ENCODE data around the gene COLEC11.
A peak's percentile ranks its signal among the peaks of the same experiment; 100 is the strongest.

COLEC11 gene

DNA sequence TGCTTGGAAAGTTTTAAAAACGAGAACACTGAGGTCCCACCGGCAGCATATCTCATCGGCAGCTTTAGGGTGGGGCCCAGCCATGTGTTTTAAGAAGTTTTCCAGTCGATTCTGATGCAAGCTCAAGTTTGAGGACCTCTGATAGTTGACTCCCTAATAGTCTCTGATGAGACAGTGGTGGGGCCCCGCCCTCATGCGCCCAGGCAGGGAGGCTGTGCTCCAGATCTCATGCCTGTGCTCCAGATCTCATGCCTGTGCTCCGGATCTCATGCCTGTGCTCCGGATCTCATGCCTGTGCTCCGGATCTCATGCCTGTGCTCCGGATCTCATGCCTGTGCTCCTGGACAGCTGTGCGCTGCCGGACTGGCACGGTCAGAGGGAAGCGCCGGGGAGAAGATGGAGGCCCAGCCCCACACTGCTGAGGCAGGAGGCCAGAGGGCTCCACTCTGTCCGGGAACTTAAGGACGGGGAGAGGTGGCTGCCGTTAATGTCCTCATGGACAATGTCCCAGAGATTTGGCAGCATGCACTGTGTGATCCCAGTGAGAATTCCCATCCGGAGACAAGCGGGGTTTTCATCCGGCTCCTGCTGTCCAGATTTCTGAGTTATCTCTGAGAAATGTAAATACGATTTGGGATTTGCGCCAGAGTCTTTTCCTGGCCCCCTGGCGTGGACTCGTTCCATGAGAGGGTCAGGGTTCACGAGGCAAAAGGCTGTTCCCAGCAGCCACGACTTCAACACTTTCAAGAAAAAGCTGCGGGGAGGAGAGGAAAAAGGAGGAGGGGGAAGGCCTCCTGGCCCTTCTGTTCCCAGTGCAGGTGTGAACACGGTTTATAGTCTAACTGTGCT is 9.4 kb upstream of the COLEC11 start:
- DNase-seq: no peak

DNA sequence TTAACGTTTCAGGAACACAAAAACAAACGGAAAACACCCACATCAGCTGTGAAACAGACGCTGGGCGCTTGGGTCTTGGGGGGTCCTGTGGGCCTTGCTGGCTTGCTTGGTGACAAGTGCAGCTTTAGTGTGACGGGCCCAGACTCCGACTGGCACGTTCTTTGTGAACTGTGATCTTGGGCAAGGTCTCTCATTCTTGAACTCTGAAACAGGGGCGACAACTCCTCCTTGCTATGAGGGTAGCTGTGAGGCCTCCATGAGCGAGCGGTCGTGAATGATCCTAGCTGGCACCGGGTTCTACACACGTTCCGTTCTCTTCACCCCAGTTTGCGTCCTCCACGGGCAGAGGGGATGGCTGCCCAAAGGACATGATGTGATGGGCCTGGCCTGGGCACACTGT is 8.7 kb upstream of the COLEC11 start:
- no peak for DNase-seq

DNA sequence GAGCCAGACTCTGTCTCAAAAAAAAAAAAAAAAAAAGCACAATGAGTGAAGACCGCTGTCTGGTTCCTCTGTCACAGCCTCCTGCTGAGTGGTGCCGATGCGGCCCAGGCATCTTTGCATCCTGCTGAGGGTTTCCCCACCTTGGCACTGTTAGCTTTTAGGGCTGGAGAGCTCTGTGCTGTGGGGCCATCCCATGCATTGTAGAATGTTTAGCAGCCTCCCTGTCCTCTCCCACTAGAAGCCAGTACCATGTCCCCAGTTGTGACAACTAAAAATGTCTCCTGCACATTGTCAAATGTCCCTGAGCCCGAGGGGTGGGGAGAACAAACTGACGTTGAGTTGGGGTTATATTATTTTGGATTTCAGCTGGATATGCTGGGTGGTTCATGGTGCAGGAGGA is 7.9 kb upstream of the COLEC11 start:
- DNase-seq: no peak

DNA sequence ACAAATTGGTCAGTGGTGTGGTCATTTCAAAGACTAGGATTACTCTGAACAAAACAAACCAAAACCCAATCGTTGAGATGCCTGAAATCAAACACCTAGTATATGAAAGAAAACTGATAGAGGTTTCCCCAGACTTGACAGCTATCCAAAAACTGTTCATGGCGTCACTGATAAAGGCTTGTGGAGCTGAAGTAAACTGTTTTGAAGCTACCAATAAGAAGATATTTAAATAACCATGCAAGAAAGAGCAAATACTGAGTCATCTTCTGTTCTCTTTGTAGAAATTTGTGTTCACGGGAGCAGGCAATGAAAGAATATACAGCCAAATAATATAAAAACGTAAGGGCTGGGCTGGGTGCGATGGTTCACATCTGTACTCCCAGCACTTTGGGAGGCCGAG is 7.5 kb upstream of the COLEC11 start:
- no peak for DNase-seq

DNA sequence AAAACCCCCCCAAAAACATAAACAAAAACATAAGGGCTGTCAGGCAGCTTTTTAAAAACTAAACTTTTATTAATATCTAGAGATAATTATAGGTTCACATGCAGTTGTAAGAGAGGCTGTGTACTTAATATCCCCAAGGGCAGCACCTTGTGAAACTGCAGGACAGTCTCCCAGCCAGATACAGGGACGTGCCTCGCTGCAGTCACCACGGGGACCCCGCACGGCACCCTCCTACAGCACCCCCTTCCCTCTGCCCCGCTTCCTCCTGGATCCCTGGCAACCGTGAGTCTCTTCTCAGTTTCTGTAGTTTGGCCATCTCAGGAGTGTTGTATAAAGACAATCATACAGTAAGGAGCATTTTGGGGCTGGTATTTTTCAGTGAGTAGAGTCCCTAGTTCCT is 6.8 kb upstream of the COLEC11 start:
- DNase-seq: no peak

DNA sequence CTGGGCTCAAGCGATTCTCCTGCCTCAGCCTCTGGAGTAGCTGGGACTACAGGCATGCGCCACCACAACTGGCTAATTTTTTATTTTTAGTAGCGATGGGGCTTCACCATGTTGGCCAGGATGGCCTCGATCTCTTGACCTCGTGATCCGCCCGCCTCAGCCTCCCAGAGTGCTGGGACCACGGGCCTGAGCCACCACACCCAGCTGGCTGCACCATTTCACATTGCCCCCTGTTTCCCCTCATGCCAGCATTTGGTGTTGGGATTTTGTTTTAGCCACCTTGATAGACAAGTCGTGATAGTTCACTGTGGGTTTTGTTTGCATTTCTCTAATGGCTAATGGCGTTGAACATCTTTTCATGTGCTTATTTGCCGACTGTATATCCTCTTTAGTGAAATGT is 5.8 kb upstream of the COLEC11 start:
- no peak for DNase-seq

DNA sequence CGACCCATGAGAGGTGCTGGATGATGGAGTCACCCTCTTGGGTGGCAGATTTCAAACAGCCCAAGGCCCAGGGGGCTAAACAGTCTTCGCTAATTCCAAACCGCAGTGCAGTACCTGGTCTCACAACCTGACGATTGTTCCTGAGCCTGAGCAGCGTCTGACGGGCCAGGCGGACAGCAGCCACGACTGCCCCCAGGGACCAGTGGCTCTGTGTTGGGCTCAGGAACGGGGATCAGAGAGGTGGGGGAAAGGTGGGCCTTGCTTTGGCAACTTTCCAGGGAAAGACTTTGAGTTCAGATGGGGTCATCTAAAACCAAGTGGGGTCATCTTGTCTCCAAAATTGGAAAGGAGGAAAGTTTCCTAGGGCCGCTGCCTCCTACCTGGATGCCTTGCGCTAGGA is 492 bp downstream of the COLEC11 start:
- no peak for DNase-seq

DNA sequence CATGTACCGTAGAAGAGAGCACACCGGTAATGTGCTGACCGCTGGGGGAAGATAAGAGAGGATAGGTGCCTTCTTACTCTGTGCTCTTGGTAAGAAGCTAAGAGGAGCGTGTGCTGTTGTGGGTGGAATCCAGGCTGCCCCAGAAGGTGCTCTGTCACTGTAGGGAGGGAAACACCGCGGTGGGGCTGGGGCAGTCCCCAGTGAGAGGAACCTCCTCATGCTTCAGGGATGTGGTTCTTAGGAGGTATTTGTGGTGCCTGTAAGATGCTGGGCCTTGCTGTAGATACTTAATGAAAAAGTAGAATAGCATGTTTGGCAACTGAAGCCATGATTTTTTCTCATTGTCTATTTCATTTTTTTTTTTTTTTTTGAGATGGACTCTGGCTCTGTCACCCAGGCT is 1.1 kb downstream of the COLEC11 start:
- no peak for DNase-seq

DNA sequence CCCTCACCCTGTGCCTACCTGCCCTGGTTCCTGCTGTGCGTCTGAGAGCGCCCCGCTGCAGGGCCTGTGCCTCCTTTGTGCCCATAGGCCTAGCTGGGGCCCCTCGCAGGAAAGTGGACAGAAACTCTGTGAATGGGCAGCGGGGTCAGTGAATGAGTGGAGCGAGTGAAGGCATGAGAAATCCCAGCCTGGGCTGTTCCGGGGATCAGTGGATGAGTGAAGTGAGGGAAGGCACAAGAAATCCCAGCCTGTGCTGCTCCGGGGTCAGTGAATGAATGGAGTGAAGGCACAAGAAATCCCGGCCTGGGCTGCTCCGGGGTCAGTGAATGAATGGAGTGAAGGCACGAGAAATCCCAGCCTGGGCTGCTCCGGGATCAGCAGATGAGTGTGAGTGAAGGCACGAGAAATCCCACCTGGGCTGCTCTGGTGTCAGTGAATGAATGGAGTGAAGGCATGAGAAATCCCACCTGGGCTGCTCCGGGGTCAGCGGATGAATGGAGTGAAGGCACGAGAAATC is 2.0 kb downstream of the COLEC11 start:
- no peak for DNase-seq

DNA sequence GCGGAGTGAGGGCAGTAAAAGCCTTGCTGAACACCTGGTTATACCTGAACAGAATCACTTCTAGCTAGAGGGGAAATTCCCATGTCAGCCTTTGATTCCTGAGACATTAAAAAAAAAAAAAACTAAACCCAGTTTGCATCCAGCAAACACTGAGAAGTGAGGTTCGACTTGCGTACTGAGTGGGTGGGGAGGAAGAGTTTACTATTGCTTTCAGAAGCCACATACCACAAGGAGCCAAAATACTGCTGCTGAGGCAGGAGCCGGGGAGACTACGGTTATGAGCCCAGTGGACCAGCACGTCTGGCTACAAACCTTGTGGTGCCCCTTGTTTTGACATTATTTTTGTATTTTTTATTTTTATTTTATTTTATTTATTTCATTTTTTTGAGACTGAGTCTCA is 2.7 kb downstream of the COLEC11 start:
- DNase-seq: no peak

DNA sequence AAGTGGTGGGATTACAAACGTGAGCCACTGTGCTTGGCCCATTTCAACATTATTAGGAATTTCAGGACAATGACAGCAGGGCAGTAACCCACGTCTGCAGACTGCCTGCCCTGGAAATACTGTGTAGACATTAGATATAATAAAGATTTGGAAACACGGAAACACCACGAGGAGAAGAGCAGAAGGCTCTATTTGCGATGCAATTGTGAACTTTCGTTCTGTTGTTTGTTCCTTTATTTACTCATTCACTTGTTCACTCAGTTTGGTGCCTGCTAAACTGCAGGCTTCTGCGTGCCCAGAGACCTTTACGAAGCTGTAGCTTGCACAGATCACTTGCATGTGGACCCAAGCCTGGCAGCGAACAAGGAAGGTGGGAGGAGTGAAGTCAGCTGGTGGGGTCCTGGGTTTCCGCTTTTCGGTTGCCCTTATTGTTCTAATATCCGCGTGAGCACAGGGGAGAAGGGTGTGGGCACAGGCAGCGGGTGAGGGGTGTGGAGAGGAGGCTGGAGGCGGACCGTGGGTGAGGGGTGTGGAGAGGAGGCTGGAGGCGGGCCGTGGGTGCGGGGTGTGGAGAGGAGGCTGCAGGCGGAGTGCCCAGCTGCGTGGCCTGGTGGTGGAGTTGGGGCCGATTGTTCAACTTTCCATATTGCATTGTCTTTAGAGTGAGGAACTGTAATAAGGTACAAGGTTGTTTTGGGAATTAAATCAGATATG is 3.4 kb downstream of the COLEC11 start:
- no peak for DNase-seq

DNA sequence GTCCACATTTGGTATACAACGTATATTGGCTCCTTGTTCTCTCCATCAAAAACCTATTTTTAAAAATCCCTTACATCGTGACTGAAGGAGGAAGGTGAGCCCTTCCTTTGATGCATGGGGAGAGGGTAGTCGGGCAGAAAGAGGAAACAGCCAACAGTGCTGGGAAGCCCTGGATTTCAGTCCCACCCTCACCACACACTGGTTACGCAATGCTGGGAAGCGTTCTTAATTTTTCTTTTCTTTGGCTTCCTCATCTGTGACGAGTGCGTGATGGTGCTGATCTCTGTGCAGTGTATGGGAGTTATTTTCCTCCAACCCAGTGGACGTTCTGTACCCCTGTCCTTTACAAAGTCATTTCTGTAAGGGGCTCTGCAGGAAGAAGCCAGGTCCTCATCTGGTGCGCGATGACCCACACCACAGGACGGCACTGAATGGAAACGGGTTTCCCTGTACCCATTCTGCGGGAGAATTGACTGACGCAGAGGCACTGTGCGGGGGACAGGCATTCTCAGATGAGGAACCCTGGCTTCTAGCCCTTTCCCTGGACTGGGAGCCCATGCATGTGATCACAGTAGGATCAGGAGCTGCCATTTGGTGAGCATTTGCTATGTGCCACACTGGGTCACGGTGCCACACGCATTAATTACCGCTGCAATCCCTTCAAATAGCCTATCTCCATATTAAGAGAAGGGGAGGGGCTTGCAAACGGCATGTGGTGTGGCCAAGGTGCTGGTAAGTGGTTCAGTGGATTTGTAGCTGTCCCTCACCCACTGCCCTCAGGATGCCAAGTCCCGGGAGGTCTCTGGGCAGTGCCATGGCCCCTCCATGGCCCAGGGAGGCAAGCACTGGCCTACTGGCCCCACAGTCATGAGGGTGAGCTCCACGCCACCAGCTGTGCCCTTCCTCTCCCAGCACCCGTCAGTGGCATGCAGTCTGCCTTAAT is 4.3 kb downstream of the COLEC11 start:
- DNase-seq: no peak

DNA sequence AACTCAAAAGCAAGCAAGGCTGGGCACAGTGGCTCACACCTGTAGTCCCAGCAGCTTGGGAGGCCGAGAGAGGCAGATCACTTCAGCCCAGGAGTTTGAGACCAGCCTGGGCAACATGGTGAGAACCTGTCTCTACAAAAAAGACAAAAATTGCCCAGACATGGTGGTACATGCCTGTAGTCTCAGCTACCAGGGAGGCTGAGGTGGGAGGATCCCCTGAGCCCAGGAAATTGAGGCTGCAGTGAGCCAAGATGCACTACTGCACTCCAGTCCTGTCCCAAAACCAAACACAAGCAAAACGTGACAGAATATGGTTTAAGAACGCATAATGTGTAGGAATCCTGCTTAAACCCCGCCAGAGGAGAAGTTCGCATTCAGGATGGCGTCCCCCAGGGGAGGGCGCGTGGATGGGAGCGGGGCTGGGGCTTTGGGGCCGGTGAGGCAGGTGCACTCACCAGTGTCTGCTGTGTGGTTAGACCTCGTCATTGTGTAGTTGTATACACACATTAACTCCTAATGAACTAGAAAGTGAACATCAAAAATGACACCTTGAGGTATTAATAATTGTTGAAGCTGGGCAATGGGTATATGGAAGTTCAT is 5.4 kb downstream of the COLEC11 start:
- DNase-seq: no peak

DNA sequence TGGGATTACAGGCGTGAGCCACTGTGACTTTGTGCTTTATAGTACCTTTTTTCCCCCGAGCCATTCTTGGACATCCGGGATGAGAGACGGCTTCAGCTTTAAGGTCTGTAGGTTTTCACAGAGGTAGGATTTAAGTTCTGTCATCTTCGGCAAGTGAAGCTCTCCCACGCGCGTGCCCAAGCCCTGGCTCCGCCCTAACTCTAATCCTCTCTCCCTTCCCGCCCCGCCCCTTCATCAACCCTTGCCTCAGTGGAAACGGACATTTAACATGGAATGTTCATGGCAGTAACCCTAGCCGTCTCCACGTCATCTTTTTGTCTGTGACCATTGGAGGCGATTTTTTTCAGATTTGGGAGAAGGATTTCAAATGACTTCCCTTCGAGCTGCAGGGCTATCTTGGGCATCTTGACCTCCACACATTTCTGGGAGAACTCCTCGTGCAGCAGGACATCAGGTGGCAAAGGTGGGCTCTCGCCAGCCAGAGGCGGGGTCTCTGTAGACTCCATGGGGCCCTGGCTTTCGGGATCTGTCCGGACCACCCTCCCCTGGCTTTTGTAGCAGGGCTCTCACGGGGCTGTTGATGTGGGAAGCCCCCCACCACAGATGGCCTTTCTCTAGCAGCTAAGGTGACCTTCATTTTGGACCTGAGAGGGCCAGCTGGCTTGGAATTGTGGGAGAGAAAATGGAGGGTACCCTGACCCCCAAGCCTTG is 6.8 kb downstream of the COLEC11 start:
- no peak for DNase-seq

DNA sequence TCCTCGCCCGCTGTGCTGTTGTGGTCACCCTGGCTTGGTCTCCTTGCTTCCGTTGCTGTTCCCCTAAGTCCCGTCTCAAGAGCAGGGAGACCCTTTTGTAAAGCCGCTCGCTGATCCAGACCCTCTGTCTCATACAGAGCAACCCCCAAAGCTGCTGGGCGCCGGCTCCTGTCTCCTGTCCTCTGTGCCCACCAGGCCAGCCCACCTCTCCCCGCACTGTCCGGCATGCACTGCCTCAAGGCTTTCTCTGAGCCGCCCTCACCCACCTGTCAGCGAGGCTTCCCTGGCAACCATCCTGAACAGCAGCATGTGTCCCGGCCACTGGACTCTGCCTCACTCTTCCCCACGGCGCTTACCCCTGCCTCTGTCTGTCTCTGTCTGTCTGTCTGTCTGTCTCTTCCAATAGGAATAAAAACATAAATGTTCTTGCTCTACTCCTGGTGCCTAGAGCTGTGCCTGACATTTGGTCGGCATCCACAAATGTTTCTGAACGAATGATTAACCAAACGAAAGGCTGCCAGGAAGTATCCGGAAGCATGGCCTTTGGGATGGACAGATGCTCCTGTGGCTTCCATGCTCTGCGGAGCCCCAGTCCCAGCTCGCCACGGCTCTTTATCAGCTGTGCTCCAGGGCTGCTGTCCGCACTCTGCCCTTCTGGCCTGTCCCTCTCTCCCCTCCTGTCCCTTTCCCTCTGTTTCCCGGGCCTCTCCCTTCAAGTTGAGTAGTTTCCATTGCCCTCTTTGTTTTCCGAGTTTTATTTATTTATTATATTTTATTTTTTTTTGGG is 7.8 kb downstream of the COLEC11 start:
- DNase-seq: no peak

DNA sequence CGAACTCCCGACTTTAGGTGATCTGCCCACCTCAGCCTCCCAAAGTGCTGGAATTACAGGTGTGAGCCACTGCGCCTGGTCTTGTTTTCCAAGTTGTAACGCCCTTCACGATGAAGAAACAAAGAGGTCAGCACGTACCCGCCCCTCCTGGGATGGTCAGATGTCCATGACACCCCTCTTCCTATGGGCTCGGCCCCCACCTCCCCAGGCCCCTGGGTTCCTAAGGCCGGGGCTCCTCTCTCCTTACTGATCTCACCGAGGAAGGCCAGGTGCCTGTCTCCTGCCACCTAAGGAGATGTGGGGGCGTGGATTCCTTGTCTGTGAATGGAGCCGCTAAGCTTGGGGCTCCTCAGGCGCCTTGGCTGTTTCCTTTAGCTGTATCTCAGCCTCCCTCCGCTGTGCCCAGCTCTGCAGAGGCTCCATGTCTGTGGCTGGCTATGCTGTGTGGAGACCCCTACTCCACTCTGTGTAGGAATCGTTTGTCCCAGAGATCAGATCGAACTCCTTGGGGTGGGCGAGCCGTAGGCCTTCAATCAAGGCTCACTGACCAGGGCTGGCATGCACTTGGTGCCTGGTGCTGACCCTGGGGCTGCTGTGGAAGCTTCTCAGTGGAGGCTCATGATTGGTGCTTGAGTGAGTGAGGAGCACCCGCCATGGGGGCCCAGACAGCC is 8.8 kb downstream of the COLEC11 start:
- no peak for DNase-seq

DNA sequence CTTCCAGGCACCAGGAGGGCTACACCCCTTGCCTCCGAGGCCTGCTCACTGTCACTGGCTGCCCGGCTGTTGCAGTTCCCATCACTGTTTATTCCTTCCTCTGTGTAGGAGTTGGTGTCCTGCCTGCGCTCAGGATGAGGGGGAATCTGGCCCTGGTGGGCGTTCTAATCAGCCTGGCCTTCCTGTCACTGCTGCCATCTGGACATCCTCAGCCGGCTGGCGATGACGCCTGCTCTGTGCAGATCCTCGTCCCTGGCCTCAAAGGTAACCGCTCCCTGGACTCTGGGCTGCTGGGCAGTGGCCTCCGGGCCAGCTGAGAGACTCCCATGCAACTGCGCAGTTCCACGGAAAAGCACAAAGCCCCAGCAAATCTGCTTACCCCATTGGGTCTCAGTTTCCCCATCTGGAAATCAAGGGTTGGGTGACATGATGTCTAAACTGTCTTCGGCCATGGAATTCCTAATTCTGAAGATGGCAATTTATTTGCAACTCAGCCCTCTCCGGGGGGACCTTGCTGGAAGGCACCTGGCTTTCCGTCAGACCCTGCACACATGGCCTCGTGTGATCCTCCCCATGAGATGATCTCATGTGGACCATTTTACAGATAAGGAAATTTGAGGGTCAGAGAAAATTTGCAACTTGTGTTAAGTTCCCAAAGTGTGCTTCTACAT is 9.4 kb downstream of the COLEC11 start:
- DNase-seq: no peak

DNA sequence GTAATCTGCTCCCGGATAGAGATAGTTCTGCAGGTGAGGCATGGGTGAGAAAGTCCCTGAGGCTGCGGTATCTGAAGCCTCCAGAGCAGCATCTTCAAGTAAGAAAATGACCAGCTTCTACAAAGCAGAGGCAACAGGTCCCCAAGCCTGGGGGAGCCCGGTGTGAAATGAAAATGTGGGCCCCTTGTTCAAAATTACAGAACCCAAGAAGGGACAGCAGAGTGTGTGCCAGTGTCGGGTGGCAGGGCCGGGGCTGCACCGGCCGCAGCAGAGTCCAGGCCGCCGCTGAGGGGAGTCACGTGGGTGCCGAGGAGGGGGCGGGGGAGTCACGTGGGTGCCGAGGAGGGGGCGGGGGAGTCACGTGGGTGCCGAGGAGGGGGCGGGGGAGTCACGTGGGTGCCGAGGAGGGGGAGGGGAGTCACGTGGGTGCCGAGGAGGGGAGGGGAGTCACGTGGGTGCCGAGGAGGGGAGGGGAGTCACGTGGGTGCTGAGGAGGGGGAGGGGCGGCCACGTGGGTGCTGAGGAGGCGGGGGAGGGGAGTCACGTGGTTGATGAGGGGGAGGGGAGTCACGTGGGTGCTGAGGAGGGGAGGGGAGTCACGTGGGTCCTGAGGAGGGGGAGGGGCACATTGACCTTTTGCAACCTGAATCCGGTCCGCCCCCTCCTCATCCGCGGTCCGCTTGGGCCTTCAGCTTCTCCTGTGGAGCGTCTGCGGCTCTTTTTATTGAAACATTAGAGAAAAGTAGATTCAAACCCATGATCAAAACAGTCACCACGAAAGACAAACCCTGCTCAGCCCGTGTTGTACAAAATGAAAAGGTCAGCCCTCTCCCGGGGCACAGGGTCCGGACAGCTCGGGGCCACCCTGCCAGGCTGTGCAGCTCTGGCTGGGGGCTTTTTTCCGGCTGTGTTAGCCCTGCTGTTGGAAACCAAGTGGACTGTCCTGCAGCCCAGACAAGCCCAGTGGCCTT is 10.4 kb downstream of the COLEC11 start:
- peak; percentile 20 for DNase-seq

DNA sequence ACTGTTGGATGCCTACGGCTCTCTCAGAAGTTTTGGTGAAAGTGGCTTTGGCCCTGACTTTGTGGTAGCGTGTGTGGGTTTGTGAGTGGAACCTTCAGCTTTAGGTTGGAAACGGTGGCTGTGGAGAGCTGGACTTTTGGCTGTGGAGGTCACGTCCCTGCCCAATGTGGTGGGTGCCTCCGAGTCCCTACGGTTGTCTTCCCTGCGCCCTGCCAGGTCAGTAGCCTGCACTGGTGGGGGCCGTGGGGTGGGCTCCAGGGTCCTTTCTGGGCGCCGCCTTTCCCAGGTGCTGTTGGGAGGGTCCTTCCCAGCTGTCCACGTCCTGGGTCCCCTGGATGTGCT is 11.1 kb downstream of the COLEC11 start:
- no peak for DNase-seq
